GM12878 (cell line): ENCODE results near the gene FGF1. TPM values are rescaled to one million over a fixed set of nuclear protein-coding genes. Genes with fewer than 3 reads are reported as not detected.

Experiments
- ATAC-seq: fragments of 200-7000 bp; cut with Tn5 transposase; 3 replicates; pipeline ENCODE4 v1.9.1; 2020; ENCODE audit warnings: mild to moderate bottlenecking, moderate library complexity
- BruUV-seq: library from RNA; stranded (reverse); fragments of 400-500 nt; replicated peaks from 2 replicates; lab custom pipeline; 2021; lab: Mats Ljungman, UMichigan
- CTCF ChIA-PET: fragments of 300-600 bp; sonication (Branson Sonifier 250); formaldehyde crosslinking; extraction: SDS; loops from one replicate; lab custom pipeline; 2021; ENCODE audit warnings: inconsistent platforms; lab: Yijun Ruan, JAX
- POLR2A ChIA-PET: fragments of 350-600 bp; formaldehyde crosslinking; extraction: SDS; loops from one replicate; lab custom pipeline; 2021; ENCODE audit warnings: inconsistent platforms; lab: Charles Lee
- RAD21 ChIA-PET: fragments of 300-600 bp; sonication (Branson Sonifier 250); formaldehyde crosslinking; loops from one replicate; lab custom pipeline; 2023; ENCODE audit warnings: antibody characterized with exemption; ENCODE audit not compliant: unreplicated experiment; lab: Charles Lee
- SMC1A ChIA-PET: fragments of 300-600 bp; sonication (Branson Sonifier 250); formaldehyde crosslinking; loops from one replicate; lab custom pipeline; 2023; ENCODE audit not compliant: unreplicated experiment, uncharacterized antibody; lab: Charles Lee
- DNase-seq: peaks from one replicate; pipeline ENCODE4 v3.0.0-alpha.2; 2011; ENCODE audit warnings: low read depth, low spot score
- FAIRE-seq: peaks from 3 replicates; lab custom pipeline; 2011; peaks lifted over from hg19 to GRCh38; lab: Jason Lieb, UNC
- H2AFZ ChIP-seq: 2 replicates; pipeline ENCODE4 v1.6.0; 2011; ENCODE audit warnings: low read depth, low read length, control low read depth; ENCODE audit not compliant: control insufficient read depth
- H3K27ac ChIP-seq: 2 replicates; pipeline ENCODE4 v1.5.1; 2011; ENCODE audit warnings: control low read depth; ENCODE audit not compliant: control insufficient read depth, insufficient read depth
- H3K27me3 ChIP-seq, 2 experiments: replicated peaks in 1 of 2; 2 replicates each; pipeline versions ENCODE4 v1.6.0 to v1.6.1; 2011; ENCODE audit warnings: low read length in 1 of 2; ENCODE audit not compliant: control insufficient read depth in 2 of 2, insufficient read depth in 2 of 2
- H3K36me3 ChIP-seq, 2 experiments: 2 replicates each; pipeline ENCODE4 v1.5.1; 2011; ENCODE audit warnings: low read length in 1 of 2; ENCODE audit not compliant: control insufficient read depth in 2 of 2, insufficient read depth in 2 of 2
- H3K4me1 ChIP-seq: 2 replicates; pipeline ENCODE4 v1.6.1; 2011; ENCODE audit warnings: mild to moderate bottlenecking, low read length, moderate library complexity, mixed read lengths; ENCODE audit not compliant: control insufficient read depth, insufficient read depth
- H3K4me2 ChIP-seq: 2 replicates; pipeline ENCODE4 v1.6.0; 2011; ENCODE audit warnings: control low read depth; ENCODE audit not compliant: control insufficient read depth, insufficient read depth
- H3K4me3 ChIP-seq: fragments of 200-600 bp; sonication (generic); 2 replicates; pipeline ENCODE4 v1.5.1; 2016
- H3K79me2 ChIP-seq: 2 replicates; pipeline ENCODE4 v1.6.0; 2011; ENCODE audit warnings: low read length; ENCODE audit not compliant: control insufficient read depth, insufficient read depth
- H3K9ac ChIP-seq: 2 replicates; pipeline ENCODE4 v1.8.0; 2011; ENCODE audit warnings: low read length, control low read depth, mixed read lengths; ENCODE audit not compliant: control insufficient read depth, insufficient read depth
- H3K9me3 ChIP-seq: replicated peaks from 3 replicates; pipeline ENCODE4 v1.5.1; 2011; ENCODE audit warnings: mild to moderate bottlenecking, low read length; ENCODE audit not compliant: control insufficient read depth, insufficient read depth
- H4K20me1 ChIP-seq: 2 replicates; pipeline ENCODE4 v1.6.0; 2011; ENCODE audit not compliant: control insufficient read depth, insufficient read depth
- BCL11A ChIP-seq: IDR thresholded peaks from 2 replicates; pipeline ENCODE4 v1.6.1; 2011; ENCODE audit warnings: low read depth, low read length
- BCL3 ChIP-seq: IDR thresholded peaks from 2 replicates; pipeline ENCODE4 v1.6.1; 2011; ENCODE audit warnings: borderline replicate concordance, low read depth, mild to moderate bottlenecking, moderate library complexity, low read length; ENCODE audit not compliant: insufficient read depth, poor library complexity, severe bottlenecking
- CBFB ChIP-seq: IDR thresholded peaks from 2 replicates; pipeline ENCODE4 v1.6.1; 2016; ENCODE audit warnings: antibody characterized with exemption, low read depth
- ETV6 ChIP-seq, 2 experiments: fragments of 450-650 bp in 1 of 2; IDR thresholded peaks in 1 of 2; conservative IDR thresholded peaks in 1 of 2; 2 replicates each; pipeline ENCODE4 v1.6.1; 2014; ENCODE audit warnings: antibody characterized with exemption in 1 of 2, borderline replicate concordance in 1 of 2, low read depth in 1 of 2, mild to moderate bottlenecking in 1 of 2, moderate library complexity in 1 of 2
- IKZF1 ChIP-seq: fragments of 450-650 bp; conservative IDR thresholded peaks from 2 replicates; pipeline ENCODE4 v1.6.1; 2017; ENCODE audit warnings: antibody characterized with exemption, mild to moderate bottlenecking
- KAT2A ChIP-seq: conservative IDR thresholded peaks from 2 replicates; pipeline ENCODE4 v1.6.1; 2011; ENCODE audit warnings: low read depth, low read length; ENCODE audit not compliant: control insufficient read depth
- NBN ChIP-seq: fragments of 450-650 bp; IDR thresholded peaks from 2 replicates; pipeline ENCODE4 v1.6.1; 2016
- PML ChIP-seq: IDR thresholded peaks from 2 replicates; pipeline ENCODE4 v1.6.1; 2012; ENCODE audit warnings: low read length, inconsistent platforms
- RUNX3 ChIP-seq: IDR thresholded peaks from 2 replicates; pipeline ENCODE4 v1.6.1; 2012; ENCODE audit warnings: low read length, inconsistent platforms
- SMAD5 ChIP-seq: IDR thresholded peaks from 2 replicates; pipeline ENCODE4 v1.6.1; 2016; ENCODE audit warnings: antibody characterized with exemption, low read depth
- ZSCAN29 ChIP-seq: fragments of 450-650 bp; IDR thresholded peaks from 2 replicates; pipeline ENCODE4 v1.6.1; 2017; ENCODE audit warnings: mild to moderate bottlenecking, moderate library complexity
- WGBS: methylation state at CpG from one replicate; pipeline ENCODE4 v1.1.6; 2016; ENCODE audit warnings: low lambda C conversion rate; ENCODE audit not compliant: insufficient replicate concordance, insufficient coverage; ENCODE audit errors: missing lambda C conversion rate; 5-methylcytosine and 5-hydroxymethylcytosine counted together
- in situ Hi-C: fragments of 300-500 bp; cut with MboI; formaldehyde crosslinking; loops from 9 replicates; pipeline ENCODE4 v1.14.3; 2018; ENCODE audit warnings: mixed read lengths
- intact Hi-C: fragments of 100-400 bp; cut with micrococcal nuclease; formaldehyde crosslinking; loops from one replicate; pipeline ENCODE4 v1.14.2; 2022; ENCODE audit not compliant: unreplicated experiment
- polyA plus RNA-seq, 11 experiments: library from polyadenylated mRNA; depleted of rRNA in 4 of 11; unstranded in 6 of 11; stranded (reverse) in 5 of 11; fragments of >200 nt; fragmentation: Nextera tagmentation in 4 of 11; fragmentation: Illumina TruSeq in 1 of 11; extraction: Ambion mirVana in 4 of 11; extraction: Trizol in 1 of 11; gene quantifications; 1 replicate in 1 of 11; 2 replicates in 10 of 11; pipeline versions ENCODE4 v1.2.1 to v1.2.3, GENCODE V29; 2011 to 2016; ENCODE audit warnings: inconsistent platforms in 2 of 11, missing spikeins in 2 of 11, low read depth in 1 of 11
- total RNA-seq, 4 experiments: library from RNA; depleted of rRNA in 3 of 4; stranded (reverse); fragments of >200 nt in 3 of 4; fragmentation: Illumina TruSeq in 1 of 4; extraction: Trizol in 1 of 4; gene quantifications; 2 replicates each; pipeline versions ENCODE4 v1.2.1 to v1.2.3, GENCODE V29; 2013 to 2021

The FGF1 gene
- total and polyA plus RNA-seq, 10 of the 15 experiments (the other 5 are each of a cell fraction or from before 2014, with no cell fraction given), result not detected

- ChIA-PET SMC1A (interaction anchor here (0.6 to 1.0 kb wide), 4 partner anchors 162 to 1050 kb away, joined by 3 to 5 read pairs (median 3); no protein-coding TSS in a partner anchor), CTCF (interaction anchor here (0.5 to 4.8 kb wide), 7 partner anchors 12 to 550 kb away, joined by 3 to 34 read pairs (median 5); no protein-coding TSS in a partner anchor), POLR2A (no interaction called here), RAD21 (no interaction called here)
- DNase-seq (no peak), ATAC-seq (no peak), FAIRE-seq (no peak)
- H2AFZ ChIP-seq, result no peak overlapping the region
- intact Hi-C loops (no loop called here), in situ Hi-C loops (no loop called here)
- H3K9me3 ChIP-seq, result no peaks in the 10 kb centered on the region; the same call in 2 of the 3 replicates
- no peaks in the 10 kb centered on the region for H4K20me1 ChIP-seq
- TF ChIP-seq BCL3, result no peak
- TF ChIP-seq KAT2A, result no peak
- no peak for TF ChIP-seq CBFB
- TF ChIP-seq PML, result no peak
- no peak for TF ChIP-seq ZSCAN29
- TF ChIP-seq ETV6 (conservative IDR thresholded peaks at IDR 0.05 in 1 of 2, IDR thresholded peaks at IDR 0.05 in 1 of 2; ENCODE audit: borderline replicate concordance in 1 of 2, low read depth in 1 of 2), result no peak
- TF ChIP-seq BCL11A, result no peak
- no peak for TF ChIP-seq NBN
- no peak for TF ChIP-seq SMAD5
- TF ChIP-seq IKZF1, result no peak
- TF ChIP-seq RUNX3, result no peak
- BruUV-seq, result no TSS peak
- no peak overlapping the region for H3K27ac ChIP-seq
- 80% methylated on average over 3 of the region's 3 CpGs for WGBS
- no peak overlapping the region for H3K9ac ChIP-seq
- no peaks in the 10 kb centered on the region for H3K4me1 ChIP-seq
- no peak overlapping the region for H3K4me3 ChIP-seq
- no peak overlapping the region for H3K4me2 ChIP-seq
- no peaks in the 10 kb centered on the region for H3K79me2 ChIP-seq
- no peaks in the 10 kb centered on the region; a peak in 1 of 4 replicates for H3K27me3 ChIP-seq
- H3K36me3 ChIP-seq, result no peaks in the 10 kb centered on the region
These were observed 15.9 kb upstream of the FGF1 start for GRCh38 chr5:142701673-142702311.
